Parathyroid adenoma (tissue), 2 donors: ENCODE results near the gene REPIN1.

Source experiments
- H2AFZ ChIP-seq: fragments of 300-600 bp; sonication (generic); one replicate; pipeline ENCODE4 v1.7.0; 2017; ENCODE audit warnings: antibody characterized with exemption, mild to moderate bottlenecking
- H3K27ac ChIP-seq: fragments of 300-600 bp; sonication (generic); one replicate; pipeline ENCODE4 v1.7.0; 2017
- H3K27me3 ChIP-seq: fragments of 300-600 bp; sonication (generic); one replicate; pipeline ENCODE4 v1.7.0; 2017; ENCODE audit warnings: low read length; ENCODE audit not compliant: control insufficient read depth, insufficient read depth
- H3K36me3 ChIP-seq: fragments of 300-600 bp; sonication (generic); one replicate; pipeline ENCODE4 v1.7.0; 2017; ENCODE audit warnings: low read length; ENCODE audit not compliant: control insufficient read depth, insufficient read depth
- H3K4me1 ChIP-seq: fragments of 300-600 bp; sonication (generic); one replicate; pipeline ENCODE4 v1.7.0; 2017; ENCODE audit warnings: control low read depth
- H3K4me2 ChIP-seq: fragments of 300-600 bp; sonication (generic); one replicate; pipeline ENCODE4 v1.7.0; 2017; ENCODE audit warnings: low read length
- H3K4me3 ChIP-seq: fragments of 300-600 bp; sonication (generic); one replicate; pipeline ENCODE4 v1.7.0; 2017; ENCODE audit warnings: low read depth, low read length
- H3K79me2 ChIP-seq: fragments of 300-600 bp; sonication (generic); one replicate; pipeline ENCODE4 v1.7.0; 2017; ENCODE audit warnings: control low read depth
- H3K9ac ChIP-seq: fragments of 300-600 bp; sonication (generic); one replicate; pipeline ENCODE4 v1.7.0; 2017; ENCODE audit warnings: mild to moderate bottlenecking
- H3K9me3 ChIP-seq: fragments of 300-600 bp; sonication (generic); one replicate; pipeline ENCODE4 v1.7.0; 2017; ENCODE audit warnings: low read length; ENCODE audit not compliant: control insufficient read depth
- TF ChIP-seq, protein P1 (sequence below): fragments of 300-600 bp; sonication (generic); IDR thresholded peaks from one replicate; pipeline ENCODE4 v1.7.0; 2017; ENCODE audit warnings: antibody characterized with exemption, mild to moderate bottlenecking
- donor health status: primary hyperparathyroidism.

The REPIN1 gene

DNA sequence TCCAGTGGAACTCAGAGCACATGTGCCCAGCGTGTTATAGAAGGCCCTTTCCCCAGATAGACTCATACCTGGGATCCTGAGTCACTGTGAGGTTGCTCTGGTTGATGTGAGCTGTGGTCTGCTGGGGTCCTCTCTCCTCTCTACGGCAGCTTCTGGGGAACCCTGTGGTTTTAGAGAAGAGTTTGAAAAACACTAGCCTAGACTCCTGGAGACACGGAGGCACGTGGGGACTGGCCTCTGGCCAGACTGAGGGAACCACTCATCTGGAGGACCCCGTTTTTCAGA lies 20.9 kb downstream of the REPIN1 start:
- H3K4me3 ChIP-seq, result no peak overlapping the region
- H3K27me3 ChIP-seq, result no peaks in the 10 kb centered on the region
- H3K4me2 ChIP-seq, result no peak overlapping the region
- no peaks in the 10 kb centered on the region for H3K4me1 ChIP-seq
- H2AFZ ChIP-seq, result no peak overlapping the region
- no peaks in the 10 kb centered on the region for H3K36me3 ChIP-seq
- no peaks in the 10 kb centered on the region for H3K9me3 ChIP-seq
- no peak overlapping the region for H3K27ac ChIP-seq
- no peak overlapping the region for H3K9ac ChIP-seq
- TF ChIP-seq, protein P1, sequence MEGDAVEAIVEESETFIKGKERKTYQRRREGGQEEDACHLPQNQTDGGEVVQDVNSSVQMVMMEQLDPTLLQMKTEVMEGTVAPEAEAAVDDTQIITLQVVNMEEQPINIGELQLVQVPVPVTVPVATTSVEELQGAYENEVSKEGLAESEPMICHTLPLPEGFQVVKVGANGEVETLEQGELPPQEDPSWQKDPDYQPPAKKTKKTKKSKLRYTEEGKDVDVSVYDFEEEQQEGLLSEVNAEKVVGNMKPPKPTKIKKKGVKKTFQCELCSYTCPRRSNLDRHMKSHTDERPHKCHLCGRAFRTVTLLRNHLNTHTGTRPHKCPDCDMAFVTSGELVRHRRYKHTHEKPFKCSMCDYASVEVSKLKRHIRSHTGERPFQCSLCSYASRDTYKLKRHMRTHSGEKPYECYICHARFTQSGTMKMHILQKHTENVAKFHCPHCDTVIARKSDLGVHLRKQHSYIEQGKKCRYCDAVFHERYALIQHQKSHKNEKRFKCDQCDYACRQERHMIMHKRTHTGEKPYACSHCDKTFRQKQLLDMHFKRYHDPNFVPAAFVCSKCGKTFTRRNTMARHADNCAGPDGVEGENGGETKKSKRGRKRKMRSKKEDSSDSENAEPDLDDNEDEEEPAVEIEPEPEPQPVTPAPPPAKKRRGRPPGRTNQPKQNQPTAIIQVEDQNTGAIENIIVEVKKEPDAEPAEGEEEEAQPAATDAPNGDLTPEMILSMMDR, result no peak
- peaks cover 3% of the 10 kb centered on the region for H3K79me2 ChIP-seq

- no peaks in the 10 kb centered on the region for H3K27me3 ChIP-seq
- no peak overlapping the region for H3K27ac ChIP-seq
- no peaks in the 10 kb centered on the region for H3K4me1 ChIP-seq
- H2AFZ ChIP-seq, result no peak overlapping the region
- H3K79me2 ChIP-seq, result peaks cover 3% of the 10 kb centered on the region
- H3K4me2 ChIP-seq, result no peak overlapping the region
- no peak overlapping the region for H3K9ac ChIP-seq
- no peaks in the 10 kb centered on the region for H3K9me3 ChIP-seq
- H3K4me3 ChIP-seq, result no peak overlapping the region
- TF ChIP-seq, protein P1, result no peak
- no peaks in the 10 kb centered on the region for H3K36me3 ChIP-seq
These were observed 21.6 kb downstream of the REPIN1 start for GRCh38 chr7:150390205-150390604.

DNA sequence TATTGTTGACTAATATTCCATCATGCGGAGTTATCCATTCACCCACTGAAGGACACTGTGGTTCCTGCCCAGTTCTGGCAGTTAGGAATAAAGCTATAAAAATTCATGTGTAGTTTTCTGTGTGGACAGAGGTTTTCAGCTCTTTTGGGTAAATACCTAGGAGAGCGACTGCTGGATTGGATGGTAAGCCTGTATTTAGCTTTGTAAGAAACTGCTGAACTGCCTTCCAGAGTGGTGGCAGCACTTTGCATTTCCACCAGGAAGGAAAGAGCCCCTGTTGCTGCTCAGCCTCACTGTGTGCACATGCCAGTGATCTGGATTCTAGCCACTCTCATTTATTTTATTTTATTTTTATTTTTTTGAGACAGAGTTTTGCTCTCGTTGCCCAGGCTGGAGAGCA lies 24.7 kb downstream of the REPIN1 start:
- H3K36me3 ChIP-seq, result no peaks in the 10 kb centered on the region
- no peaks in the 10 kb centered on the region for H3K4me1 ChIP-seq
- no peaks in the 10 kb centered on the region for H3K79me2 ChIP-seq
- TF ChIP-seq, protein P1, result no peak
- H3K9ac ChIP-seq, result no peak overlapping the region
- H3K9me3 ChIP-seq, result no peaks in the 10 kb centered on the region
- no peak overlapping the region for H3K27ac ChIP-seq
- H2AFZ ChIP-seq, result no peak overlapping the region
- H3K27me3 ChIP-seq, result no peaks in the 10 kb centered on the region
- H3K4me2 ChIP-seq, result no peak overlapping the region
- H3K4me3 ChIP-seq, result no peak overlapping the region

DNA sequence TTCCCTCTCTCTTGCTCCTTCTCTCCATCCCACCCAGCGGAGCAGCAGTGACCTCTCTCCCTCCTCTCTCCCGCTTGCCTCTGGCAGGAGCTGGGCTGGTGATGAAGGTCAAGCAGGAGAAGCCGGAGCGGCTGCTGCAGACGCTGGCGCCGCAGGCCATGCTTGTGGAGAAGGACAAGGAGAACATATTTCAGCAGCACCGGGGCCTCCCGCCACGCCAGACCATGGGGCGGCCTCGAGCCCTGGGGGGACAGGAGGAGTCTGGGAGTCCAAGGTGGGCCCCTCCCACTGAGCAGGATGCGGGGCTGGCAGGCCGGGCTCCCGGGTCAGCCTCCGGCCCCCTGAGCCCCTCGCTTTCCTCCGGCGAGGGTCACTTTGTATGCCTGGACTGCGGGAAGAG lies 27.8 kb downstream of the REPIN1 start:
- Histone ChIP-seq H3K4me2 (no peak overlapping the region), H3K36me3 (no peaks in the 10 kb centered on the region), H3K27me3 (no peaks in the 10 kb centered on the region), H3K9me3 (no peaks in the 10 kb centered on the region), H3K79me2 (no peaks in the 10 kb centered on the region), H3K4me1 (peaks cover 14% of the 10 kb centered on the region), H3K4me3 (no peak overlapping the region), H3K9ac (no peak overlapping the region), H3K27ac (no peak overlapping the region), H2AFZ (no peak overlapping the region)
- TF ChIP-seq, protein P1, result no peak

- TF ChIP-seq, protein P1, result no peak
- no peak overlapping the region for H3K27ac ChIP-seq
These were observed 28.2 kb downstream of the REPIN1 start for GRCh38 chr7:150396851-150397260.

More at GRCh38 chr7:150396851-150397260, 28.2 kb downstream of the REPIN1 start:
- Histone ChIP-seq H3K27me3 (no peaks in the 10 kb centered on the region), H3K9ac (no peak overlapping the region), H3K79me2 (no peaks in the 10 kb centered on the region), H3K4me1 (peaks cover 14% of the 10 kb centered on the region), H3K4me2 (no peak overlapping the region), H2AFZ (no peak overlapping the region), H3K9me3 (no peaks in the 10 kb centered on the region), H3K36me3 (no peaks in the 10 kb centered on the region), H3K4me3 (no peak overlapping the region)
